Lower leg skin (tissue), 4 donors: ENCODE data around the gene LYG1. TPM values are rescaled to one million over a fixed set of nuclear protein-coding genes. Genes with fewer than 3 reads are reported as not detected.
"Not testable (repeated sequence)": the region's sequence is repeated elsewhere in the genome, so short reads cannot be mapped to it uniquely, and the experiment has no call there.

ENCODE experiments used
- DNase-seq, 2 donors: peaks; one replicate each; pipeline ENCODE4 v3.0.0-alpha.2; 2019; ENCODE audit warnings: low spot score in 2 of 2
- H3K4me3 ChIP-seq: fragments of 200-600 bp; sonication (generic); 2 replicates; pipeline ENCODE4 v1.5.1; 2017; ENCODE audit warnings: mild to moderate bottlenecking, low read depth; ENCODE audit not compliant: poor library complexity, severe bottlenecking
- CTCF ChIP-seq, 3 donors: fragments of 450-650 bp; IDR thresholded peaks; one replicate each; pipeline ENCODE4 v1.5.1; 2016; ENCODE audit warnings: antibody characterized with exemption in 3 of 3, mild to moderate bottlenecking in 3 of 3, moderate library complexity in 2 of 3
- POLR2A ChIP-seq, 2 donors: fragments of 450-650 bp; IDR thresholded peaks; one replicate each; pipeline ENCODE4 v1.6.1; 2016 to 2017; ENCODE audit warnings: antibody characterized with exemption in 2 of 2, mild to moderate bottlenecking in 1 of 2, moderate library complexity in 1 of 2
- WGBS, 2 donors: methylation state at CpG; one replicate each; pipeline ENCODE4 v1.1.5; 2018; 5-methylcytosine and 5-hydroxymethylcytosine counted together
- intact Hi-C: fragments of 100-400 bp; cut with DNase I; formaldehyde crosslinking; loops from one replicate; pipeline ENCODE4 v1.15.0; 2023; ENCODE audit warnings: low total_unique reads
- total RNA-seq, 4 donors: library from RNA; depleted of rRNA; stranded (reverse); fragments of >200 nt; gene quantifications; one replicate each; pipeline ENCODE4 v1.1.0, GENCODE V29; 2016

Gene LYG1
- total RNA-seq, 4 donors from 2014 or later: 0.97 to 1.7 TPM; not detected in 2

GRCh38 chr2:99338029-99338585 is 37.1 kb upstream of the LYG1 start:
- intact Hi-C loops: no loop called here
- peak overlapping the region; percentile 77 for H3K4me3 ChIP-seq
- 1 to 2% methylated on average over 17 of the region's 17 CpGs for WGBS, 2 donors
- TF ChIP-seq CTCF (IDR thresholded peaks at IDR 0.05) (no peak), POLR2A (IDR thresholded peaks at IDR 0.05) (no peak)
- DNase-seq: no peak

- 0% methylated on average over 73 to 82 of the region's 87 CpGs for WGBS, 2 donors
- peak within 1 kb of the TSS; percentile 77 for H3K4me3 ChIP-seq
- intact Hi-C loops: no loop called here
- TF ChIP-seq POLR2A (IDR thresholded peaks at IDR 0.05) (no peak), CTCF (IDR thresholded peaks at IDR 0.05) (peak in 1 of 3 donors; percentile 41)
- DNase-seq: peak; percentile 95 to 99
These were observed 36.4 kb upstream of the LYG1 start, which contains the start of gene EIF5B for GRCh38 chr2:99337113-99338028. Gene EIF5B, plus strand, starts transcription at chr2:99337389. Its CDS starts 166 bp downstream, at chr2:99337555.

- no peak for TF ChIP-seq CTCF (IDR thresholded peaks at IDR 0.05)
- TF ChIP-seq POLR2A (IDR thresholded peaks at IDR 0.05): no peak
- H3K4me3 ChIP-seq: peak overlapping the region; percentile 77
- intact Hi-C loops: no loop called here
- DNase-seq: no peak
- WGBS, 2 donors: 0 to 1% methylated on average over 8 of the region's 8 CpGs
These were observed 35.8 kb upstream of the LYG1 start for GRCh38 chr2:99336804-99337112.

GRCh38 chr2:99335911-99336803 is 35.2 kb upstream of the LYG1 start, which contains the start of gene TXNDC9:
Gene TXNDC9, minus strand, starts transcription at chr2:99336333. Its CDS starts 3,123 bp downstream, at chr2:99333210.
- intact Hi-C loops: no loop called here
- H3K4me3 ChIP-seq: peak within 1 kb of the TSS; percentile 77
- TF ChIP-seq CTCF (IDR thresholded peaks at IDR 0.05) (no peak), POLR2A (IDR thresholded peaks at IDR 0.05) (no peak)
- WGBS, 2 donors: 0 to 1% methylated on average over 38 to 48 of the region's 60 CpGs
- DNase-seq: peak; percentile 99

- DNase-seq: no peak
- TF ChIP-seq POLR2A (IDR thresholded peaks at IDR 0.05) (no peak), CTCF (IDR thresholded peaks at IDR 0.05) (no peak)
- intact Hi-C loops: no loop called here
These were observed 24.4 kb upstream of the LYG1 start for GRCh38 chr2:99325384-99325783.

GRCh38 chr2:99317873-99318200 is 16.8 kb upstream of the LYG1 start:
- WGBS, 2 donors: 95 to 97% methylated on average over 7 of the region's 7 CpGs
- H3K4me3 ChIP-seq, intact Hi-C loops, DNase-seq: not testable (repeated sequence)

More at GRCh38 chr2:99325384-99325783, 24.4 kb upstream of the LYG1 start:
- no peak overlapping the region for H3K4me3 ChIP-seq
- WGBS, 2 donors: 94 to 95% methylated on average over 5 of the region's 5 CpGs
